ENCODE data around the gene CPOX. TPM values are rescaled to one million over a fixed set of nuclear protein-coding genes. Genes with fewer than 3 reads are reported as not detected.

The CPOX gene
- total RNA-seq, 2 experiments from 2014 or later = 7.0 to 10.5 TPM

- H3K36me3 Mint-ChIP-seq (ENCODE audit: low read depth) = no peaks in the 10 kb centered on the region
- no peaks in the 10 kb centered on the region for H3K27me3 Mint-ChIP-seq
- Histone ChIP-seq H3K4me1 (ENCODE audit: insufficient read depth, low read length) (peaks cover 32% of the 10 kb centered on the region), H3K27ac (ENCODE audit: low read depth in 1 of 2, low read length in 2 of 2) (peak overlapping the region in 1 of 2 donors; percentile 32), H3K27me3 (ENCODE audit: control insufficient read depth in 1 of 2, insufficient read depth in 2 of 2, low read length in 2 of 2) (no peaks in the 10 kb centered on the region), H3K36me3 (ENCODE audit: insufficient read depth, low read length) (no peaks in the 10 kb centered on the region), H3K4me3 (ENCODE audit: low read length) (no peak overlapping the region), H3K9me3 (ENCODE audit: control insufficient read depth in 1 of 2, insufficient read depth in 1 of 2, low read length in 2 of 2) (no peaks in the 10 kb centered on the region)
- ATAC-seq (ENCODE audit: poor library complexity) (no peak), DNase-seq (peak in 2 of 14 experiments; percentile 29 to 50)
- H3K27ac Mint-ChIP-seq = peak overlapping the region; percentile 67
- peaks cover 55% of the 10 kb centered on the region for H3K4me1 Mint-ChIP-seq (ENCODE audit: low read depth)
- H3K9me3 Mint-ChIP-seq = no peaks in the 10 kb centered on the region
- no peak overlapping the region for H3K4me3 Mint-ChIP-seq
- TF ChIP-seq CTCF (IDR thresholded peaks at IDR 0.05) = no peak
- ChIA-PET POLR2A (interaction anchor here (1.4 to 6.3 kb wide), 3 partner anchors 12 to 31 kb away, joined by 3 to 57 read pairs (median 5); partner anchors contain the start of gene CLDND1), CTCF (interaction anchor here (1.0 kb wide), 1 partner anchor 12 kb away, joined by 3 read pairs; no protein-coding TSS in a partner anchor)
- intact Hi-C loops (cut with DNase I, micrococcal nuclease) = no loop called here
Measured at GRCh38 chr3:98553021-98553563, 40.3 kb downstream of the CPOX start.

GRCh38 chr3:98552232-98553020 is 41.0 kb downstream of the CPOX start:
- Histone ChIP-seq H3K27me3 (ENCODE audit: control insufficient read depth in 1 of 2, insufficient read depth in 2 of 2, low read length in 2 of 2) (no peaks in the 10 kb centered on the region), H3K36me3 (ENCODE audit: insufficient read depth, low read length) (no peaks in the 10 kb centered on the region), H3K4me3 (ENCODE audit: low read length) (no peak overlapping the region), H3K27ac (ENCODE audit: low read depth in 1 of 2, low read length in 2 of 2) (peak overlapping the region in 1 of 2 donors; percentile 42), H3K9me3 (ENCODE audit: control insufficient read depth in 1 of 2, insufficient read depth in 1 of 2, low read length in 2 of 2) (no peaks in the 10 kb centered on the region), H3K4me1 (ENCODE audit: insufficient read depth, low read length) (peaks cover 25% of the 10 kb centered on the region)
- Mint-ChIP-seq H3K4me1 (ENCODE audit: low read depth) (peaks cover 48% of the 10 kb centered on the region), H3K27ac (peak overlapping the region; percentile 67), H3K4me3 (no peak overlapping the region), H3K9me3 (no peaks in the 10 kb centered on the region), H3K36me3 (ENCODE audit: low read depth) (no peaks in the 10 kb centered on the region), H3K27me3 (no peaks in the 10 kb centered on the region)
- ATAC-seq (ENCODE audit: poor library complexity) = no peak
- no peak for DNase-seq
- intact Hi-C loops (cut with DNase I, micrococcal nuclease) = no loop called here
- no peak for TF ChIP-seq CTCF (IDR thresholded peaks at IDR 0.05)
- ChIA-PET CTCF (no interaction called here), POLR2A (interaction anchor here (1.2 to 6.3 kb wide), 2 partner anchors 13 to 30 kb away, joined by 3 to 57 read pairs; partner anchors contain the start of gene CLDND1)

- Histone ChIP-seq H3K27ac (ENCODE audit: low read depth in 1 of 2, low read length in 2 of 2) (peak overlapping the region in 1 of 2 donors; percentile 42), H3K4me1 (ENCODE audit: insufficient read depth, low read length) (peaks cover 19% of the 10 kb centered on the region), H3K9me3 (ENCODE audit: control insufficient read depth in 1 of 2, insufficient read depth in 1 of 2, low read length in 2 of 2) (no peaks in the 10 kb centered on the region), H3K27me3 (ENCODE audit: control insufficient read depth in 1 of 2, insufficient read depth in 2 of 2, low read length in 2 of 2) (no peaks in the 10 kb centered on the region), H3K36me3 (ENCODE audit: insufficient read depth, low read length) (no peaks in the 10 kb centered on the region), H3K4me3 (ENCODE audit: low read length) (no peak overlapping the region)
- ChIA-PET POLR2A (interaction anchor here (1.2 to 6.3 kb wide), 2 partner anchors 13 to 29 kb away, joined by 3 to 57 read pairs; partner anchors contain the start of gene CLDND1), CTCF (interaction anchor here (0.9 kb wide), 1 partner anchor 11 kb away, joined by 3 read pairs; no protein-coding TSS in a partner anchor)
- H3K4me3 Mint-ChIP-seq = no peak overlapping the region
- no peaks in the 10 kb centered on the region for H3K36me3 Mint-ChIP-seq (ENCODE audit: low read depth)
- H3K27me3 Mint-ChIP-seq = no peaks in the 10 kb centered on the region
- peak overlapping the region; percentile 67 for H3K27ac Mint-ChIP-seq
- no peak for ATAC-seq (ENCODE audit: poor library complexity)
- TF ChIP-seq CTCF (IDR thresholded peaks at IDR 0.05) = no peak
- peak in 1 of 14 experiments; percentile 58 for DNase-seq
- H3K4me1 Mint-ChIP-seq (ENCODE audit: low read depth) = peaks cover 41% of the 10 kb centered on the region
- no peaks in the 10 kb centered on the region for H3K9me3 Mint-ChIP-seq
- intact Hi-C loops (cut with DNase I, micrococcal nuclease) = no loop called here
Measured at GRCh38 chr3:98551754-98552153, 41.7 kb downstream of the CPOX start.

Measured in CD4-positive, alpha-beta T cell (primary cell).